ENCODE measurements around the gene ADAM33.

ADAM33 gene

GRCh38 chr20:3686867-3687321 lies 5.1 kb upstream of the ADAM33 start:
- H3K27ac Mint-ChIP-seq: no peak overlapping the region
- H3K27me3 Mint-ChIP-seq: peaks cover 3% of the 10 kb centered on the region
- ATAC-seq (ENCODE audit: low read depth) (no peak), DNase-seq (ENCODE audit: low spot score in 2 of 2) (no peak)
- H3K9me3 Mint-ChIP-seq: no peaks in the 10 kb centered on the region
- no peak overlapping the region for H3K4me3 Mint-ChIP-seq
- no peaks in the 10 kb centered on the region for H3K36me3 Mint-ChIP-seq
- no peaks in the 10 kb centered on the region for H3K4me1 Mint-ChIP-seq

GRCh38 chr20:3686421-3686820 lies 4.6 kb upstream of the ADAM33 start:
- Mint-ChIP-seq H3K9me3 (no peaks in the 10 kb centered on the region), H3K36me3 (no peaks in the 10 kb centered on the region), H3K4me1 (peaks cover under 1% of the 10 kb centered on the region), H3K27ac (no peak overlapping the region), H3K27me3 (peaks cover 3% of the 10 kb centered on the region), H3K4me3 (no peak overlapping the region)
- DNase-seq (ENCODE audit: low spot score in 2 of 2) (no peak), ATAC-seq (ENCODE audit: low read depth) (no peak)

DNA sequence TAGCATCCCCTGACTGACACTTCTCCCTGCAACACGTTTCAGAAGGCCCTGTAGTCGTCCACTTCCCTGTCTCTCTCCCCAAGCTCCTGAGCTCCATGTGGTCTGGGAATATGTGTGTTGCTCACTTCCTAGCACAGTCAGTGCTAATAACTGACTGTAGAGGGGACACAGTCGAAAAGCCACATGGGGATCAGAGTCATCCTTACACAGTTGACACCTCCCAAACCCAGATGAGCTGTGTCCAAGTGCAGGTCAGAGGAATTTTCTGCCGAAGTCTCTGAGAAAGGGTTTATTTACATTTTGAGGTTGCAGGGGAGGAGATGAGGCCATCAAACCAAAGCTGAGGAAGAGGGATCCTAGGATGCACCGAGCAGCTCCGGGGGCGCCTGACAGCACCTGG lies 3.5 kb upstream of the ADAM33 start:
- Mint-ChIP-seq H3K9me3 (no peaks in the 10 kb centered on the region), H3K4me3 (no peak overlapping the region), H3K4me1 (peaks cover 5% of the 10 kb centered on the region), H3K27me3 (peaks cover 11% of the 10 kb centered on the region), H3K36me3 (no peaks in the 10 kb centered on the region), H3K27ac (no peak overlapping the region)
- ATAC-seq (ENCODE audit: low read depth): no peak
- DNase-seq (ENCODE audit: low spot score in 2 of 2): no peak

DNA sequence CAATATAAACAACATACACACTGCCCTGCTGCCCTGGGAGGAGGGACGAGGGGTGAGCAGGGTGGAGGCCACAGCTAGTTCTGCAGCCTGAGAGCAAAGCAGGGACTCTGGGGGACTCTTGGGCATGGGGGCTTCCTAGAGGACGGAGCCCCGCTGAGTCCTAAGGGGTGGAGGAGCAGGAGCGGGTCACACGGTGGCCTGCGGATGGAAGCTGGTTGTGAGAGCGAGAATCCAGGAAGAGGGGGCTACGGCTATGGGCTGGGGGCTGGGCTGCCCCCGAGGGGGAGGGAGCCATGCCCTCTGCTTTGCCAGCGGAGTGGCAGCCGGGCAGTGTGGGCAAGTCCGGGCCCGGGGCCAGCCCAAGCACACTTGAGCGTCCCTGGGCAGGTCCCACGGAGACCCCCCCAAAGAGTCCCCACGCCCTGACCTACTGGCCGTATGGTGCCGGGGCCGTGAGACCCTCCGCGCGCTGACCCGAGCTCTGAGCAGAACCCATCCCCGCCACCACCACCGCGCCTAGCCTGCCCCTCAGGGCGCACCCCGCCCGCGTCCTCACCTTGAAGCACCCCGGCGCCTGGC lies 369 bp downstream of the ADAM33 start:
- ATAC-seq (ENCODE audit: low read depth) (no peak), DNase-seq (ENCODE audit: low spot score in 2 of 2) (no peak)
- Mint-ChIP-seq H3K36me3 (no peaks in the 10 kb centered on the region), H3K4me3 (no peak overlapping the region), H3K27me3 (peaks cover 21% of the 10 kb centered on the region), H3K4me1 (peaks cover 5% of the 10 kb centered on the region), H3K9me3 (no peaks in the 10 kb centered on the region), H3K27ac (no peak overlapping the region)

DNA sequence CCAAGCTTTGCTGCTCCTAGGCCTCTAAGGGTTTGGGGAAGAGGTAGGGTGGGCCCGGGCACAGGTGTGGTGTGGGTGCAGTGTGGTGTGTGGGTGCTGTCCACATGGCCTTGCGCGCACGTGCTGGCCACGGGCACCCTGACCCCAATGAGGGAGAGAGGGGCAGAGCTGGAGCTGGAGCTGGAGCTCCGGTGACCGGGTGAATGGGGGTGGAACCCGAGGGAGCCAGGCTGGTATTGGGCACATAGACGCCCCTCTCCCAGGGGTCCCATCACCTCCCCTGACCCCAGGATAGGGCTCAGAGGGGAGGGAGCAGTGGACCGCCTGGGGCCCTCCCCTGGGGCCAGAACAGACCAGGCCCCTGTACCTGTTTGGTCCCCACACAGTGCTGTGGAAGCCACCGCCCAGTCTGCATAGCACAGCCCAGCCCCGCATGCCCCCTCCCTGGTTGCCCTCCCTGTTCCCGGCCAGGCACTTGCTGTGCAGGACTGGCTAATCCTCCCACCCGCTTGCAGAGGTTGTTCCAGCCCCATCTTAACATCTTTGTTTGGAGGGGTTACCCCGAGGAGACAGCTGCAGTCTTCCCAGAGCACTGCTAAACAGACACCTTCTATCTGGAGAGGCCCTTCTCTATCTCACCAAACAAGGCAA lies 984 bp downstream of the ADAM33 start:
- peaks cover 5% of the 10 kb centered on the region for H3K4me1 Mint-ChIP-seq
- H3K36me3 Mint-ChIP-seq: no peaks in the 10 kb centered on the region
- DNase-seq (ENCODE audit: low spot score in 2 of 2) (no peak), ATAC-seq (ENCODE audit: low read depth) (no peak)
- no peaks in the 10 kb centered on the region for H3K9me3 Mint-ChIP-seq
- H3K4me3 Mint-ChIP-seq: no peak overlapping the region
- no peak overlapping the region for H3K27ac Mint-ChIP-seq
- peaks cover 21% of the 10 kb centered on the region for H3K27me3 Mint-ChIP-seq

DNA sequence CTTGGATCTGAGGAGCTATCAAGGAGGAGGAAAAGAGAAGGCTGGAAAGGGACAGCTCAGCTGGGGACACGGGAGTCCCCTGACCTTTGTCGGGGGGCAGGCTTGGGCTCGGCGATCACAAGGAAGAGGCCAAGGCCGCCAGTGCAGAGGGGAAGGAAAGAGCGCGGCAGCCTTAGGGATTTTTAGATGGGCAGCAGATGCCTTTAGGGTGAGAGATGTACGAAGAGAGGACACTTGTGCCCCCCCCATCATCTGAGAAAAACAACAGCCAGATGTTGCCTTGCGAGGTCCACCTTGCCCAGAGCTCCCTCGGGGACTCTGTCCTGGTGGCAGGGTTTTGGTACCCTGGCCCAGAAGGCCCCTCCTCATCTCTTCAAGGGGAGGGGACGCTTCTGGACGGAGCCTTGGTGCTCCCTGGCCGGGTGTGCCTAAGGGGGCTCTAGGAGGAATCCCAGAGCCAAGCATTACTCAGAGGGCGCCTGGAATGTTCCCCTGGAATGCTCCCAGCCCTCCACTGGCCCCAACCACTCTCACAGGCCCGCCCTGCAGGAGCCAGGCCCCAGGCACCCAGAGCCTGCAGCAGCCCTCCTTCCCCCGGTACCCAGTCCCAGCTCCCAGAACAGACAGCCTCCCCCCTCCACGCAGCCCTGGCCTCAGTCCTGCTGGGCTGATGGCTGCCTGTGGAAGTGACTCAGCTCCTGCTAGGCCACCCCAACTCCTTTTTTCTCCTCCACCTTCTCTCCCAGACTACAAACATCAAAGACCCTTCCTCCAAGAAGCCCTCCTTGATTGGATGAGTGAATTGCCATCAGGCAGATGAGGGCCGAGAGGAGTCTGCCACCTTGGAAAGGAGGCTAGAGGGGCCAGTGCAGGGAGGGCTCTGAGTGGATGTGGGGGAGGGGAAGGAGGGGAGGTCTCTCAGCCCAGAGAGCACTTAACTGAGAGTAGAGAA lies 1.8 kb downstream of the ADAM33 start:
- ATAC-seq (ENCODE audit: low read depth) (no peak), DNase-seq (ENCODE audit: low spot score in 2 of 2) (no peak)
- H3K27ac Mint-ChIP-seq: no peak overlapping the region
- peaks cover 5% of the 10 kb centered on the region for H3K4me1 Mint-ChIP-seq
- no peaks in the 10 kb centered on the region for H3K36me3 Mint-ChIP-seq
- peaks cover 24% of the 10 kb centered on the region for H3K27me3 Mint-ChIP-seq
- no peak overlapping the region for H3K4me3 Mint-ChIP-seq
- no peaks in the 10 kb centered on the region for H3K9me3 Mint-ChIP-seq

DNA sequence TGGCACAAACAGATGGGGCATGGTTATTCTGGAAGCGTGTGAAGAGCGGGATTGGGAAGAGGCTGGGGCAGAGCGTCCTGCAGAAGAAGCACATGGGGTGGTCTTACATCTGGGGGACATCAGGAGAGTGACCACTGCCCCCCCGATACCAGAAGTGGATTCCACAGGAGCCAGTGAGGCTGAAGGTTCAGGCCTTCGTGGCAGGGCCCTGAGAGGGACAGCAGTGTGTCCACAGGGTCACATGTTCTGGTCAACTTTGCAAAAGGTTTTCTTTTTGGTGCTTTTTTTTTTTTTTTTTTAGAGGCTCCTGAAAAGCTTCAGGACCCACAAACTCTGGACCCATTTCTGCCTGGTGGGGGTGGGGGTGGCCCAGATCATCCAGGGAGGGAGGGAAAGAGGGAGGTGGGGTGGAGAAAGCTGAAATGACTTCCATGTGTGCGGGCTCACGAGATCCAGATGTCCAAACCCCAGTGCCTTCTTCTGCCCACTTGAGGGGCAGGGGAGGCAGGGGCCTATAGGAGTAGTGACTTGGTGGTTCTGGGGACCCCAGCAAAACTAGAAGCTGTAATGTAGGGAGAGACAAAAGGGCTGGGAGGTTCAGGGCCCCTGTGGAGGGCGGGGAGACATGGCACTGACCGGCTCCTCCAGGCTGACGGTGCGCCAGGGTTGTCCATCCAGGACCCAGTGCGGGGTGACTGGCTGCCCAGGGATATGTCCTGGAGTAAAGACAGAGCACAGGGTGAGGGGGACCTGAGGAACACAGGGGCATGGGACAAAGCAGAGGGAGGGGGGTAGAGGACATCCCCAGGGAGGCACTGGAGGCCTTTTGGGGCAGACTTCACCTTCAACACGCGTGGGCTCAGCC lies 2.7 kb downstream of the ADAM33 start:
- Mint-ChIP-seq H3K27me3 (peaks cover 31% of the 10 kb centered on the region), H3K4me1 (peaks cover 5% of the 10 kb centered on the region), H3K36me3 (no peaks in the 10 kb centered on the region), H3K27ac (no peak overlapping the region), H3K9me3 (no peaks in the 10 kb centered on the region), H3K4me3 (no peak overlapping the region)
- ATAC-seq (ENCODE audit: low read depth): no peak
- no peak for DNase-seq (ENCODE audit: low spot score in 2 of 2)

- no peaks in the 10 kb centered on the region for H3K9me3 Mint-ChIP-seq
- H3K27ac Mint-ChIP-seq: no peak overlapping the region
- ATAC-seq (ENCODE audit: low read depth): no peak
- H3K4me3 Mint-ChIP-seq: no peak overlapping the region
- H3K4me1 Mint-ChIP-seq: peaks cover 5% of the 10 kb centered on the region
- DNase-seq (ENCODE audit: low spot score in 2 of 2): no peak
- H3K36me3 Mint-ChIP-seq: no peaks in the 10 kb centered on the region
- H3K27me3 Mint-ChIP-seq: peaks cover 31% of the 10 kb centered on the region
Observed at GRCh38 chr20:3678198-3678597, 3.6 kb downstream of the ADAM33 start.

DNA sequence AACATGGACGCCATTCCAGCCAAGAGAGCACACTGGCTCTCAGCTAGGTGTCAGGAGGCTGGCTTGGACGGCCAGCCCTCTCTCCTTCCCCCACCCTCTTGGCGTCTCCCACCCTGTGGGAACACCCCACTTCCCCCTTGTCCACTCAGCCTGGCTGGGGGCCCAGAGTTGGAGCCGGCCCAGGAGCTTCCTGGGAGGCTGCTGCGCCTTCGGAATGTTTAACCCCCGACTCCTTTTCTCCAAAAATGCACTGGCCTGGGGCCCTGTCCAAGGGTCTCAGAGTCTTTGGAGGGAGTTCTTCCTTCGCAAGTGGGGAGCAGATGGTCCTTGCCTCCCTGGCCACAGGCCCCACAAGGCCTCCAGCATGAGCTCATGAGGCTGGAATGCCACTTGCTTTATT lies 4.1 kb downstream of the ADAM33 start:
- Mint-ChIP-seq H3K27me3 (peaks cover 34% of the 10 kb centered on the region), H3K27ac (no peak overlapping the region), H3K4me1 (peaks cover 8% of the 10 kb centered on the region), H3K36me3 (no peaks in the 10 kb centered on the region), H3K9me3 (no peaks in the 10 kb centered on the region), H3K4me3 (no peak overlapping the region)
- DNase-seq (ENCODE audit: low spot score in 2 of 2) (no peak), ATAC-seq (ENCODE audit: low read depth) (no peak)

GRCh38 chr20:3674995-3675900 lies 6.6 kb downstream of the ADAM33 start:
- Mint-ChIP-seq H3K4me1 (peaks cover 3% of the 10 kb centered on the region), H3K36me3 (no peaks in the 10 kb centered on the region), H3K9me3 (no peaks in the 10 kb centered on the region), H3K27me3 (peaks cover 36% of the 10 kb centered on the region), H3K4me3 (no peak overlapping the region), H3K27ac (no peak overlapping the region)
- DNase-seq (ENCODE audit: low spot score in 2 of 2): no peak
- ATAC-seq (ENCODE audit: low read depth): no peak

GRCh38 chr20:3674447-3674846 lies 7.4 kb downstream of the ADAM33 start:
- no peak for DNase-seq (ENCODE audit: low spot score in 2 of 2)
- peaks cover 38% of the 10 kb centered on the region for H3K27me3 Mint-ChIP-seq
- H3K36me3 Mint-ChIP-seq: no peaks in the 10 kb centered on the region
- no peak overlapping the region for H3K27ac Mint-ChIP-seq
- no peak overlapping the region for H3K4me3 Mint-ChIP-seq
- peaks cover 3% of the 10 kb centered on the region for H3K4me1 Mint-ChIP-seq
- ATAC-seq (ENCODE audit: low read depth): no peak
- no peaks in the 10 kb centered on the region for H3K9me3 Mint-ChIP-seq

- Mint-ChIP-seq H3K4me1 (peaks cover 3% of the 10 kb centered on the region), H3K27me3 (peaks cover 35% of the 10 kb centered on the region), H3K9me3 (no peaks in the 10 kb centered on the region), H3K36me3 (no peaks in the 10 kb centered on the region), H3K4me3 (no peak overlapping the region), H3K27ac (no peak overlapping the region)
- DNase-seq (ENCODE audit: low spot score in 2 of 2): no peak
- ATAC-seq (ENCODE audit: low read depth): no peak
Observed at GRCh38 chr20:3673221-3674070, 8.4 kb downstream of the ADAM33 start.
